RWPE2 (cell line): ENCODE results near the gene CIC.

Experiments
- ATAC-seq: fragments of 200-7000 bp; cut with Tn5 transposase; 3 replicates; pipeline ENCODE4 v1.9.1; 2021; ENCODE audit warnings: low read depth
- DNase-seq: peaks from one replicate; pipeline ENCODE4 v3.0.0-alpha.2; 2020; ENCODE audit warnings: low spot score
- H3K27ac ChIP-seq: fragments of 450-650 bp; 2 replicates; pipeline ENCODE4 v1.5.1; 2017; ENCODE audit warnings: mild to moderate bottlenecking; ENCODE audit not compliant: poor library complexity, severe bottlenecking
- H3K27me3 ChIP-seq: fragments of 250-450 bp; sonication (Bioruptor Pico); 2 replicates; pipeline ENCODE4 v1.5.1; 2021; ENCODE audit warnings: mild to moderate bottlenecking, moderate library complexity; ENCODE audit not compliant: insufficient read depth, poor library complexity, severe bottlenecking
- H3K36me3 ChIP-seq: fragments of 250-450 bp; sonication (Bioruptor Pico); 2 replicates; pipeline ENCODE4 v1.5.1; 2020; ENCODE audit warnings: low read depth, mild to moderate bottlenecking, moderate library complexity
- H3K4me1 ChIP-seq: fragments of 250-450 bp; sonication (Bioruptor Pico); 2 replicates; pipeline ENCODE4 v1.5.1; 2021; ENCODE audit warnings: mild to moderate bottlenecking, moderate library complexity; ENCODE audit not compliant: insufficient read depth, poor library complexity, severe bottlenecking
- H3K4me3 ChIP-seq: fragments of 250-450 bp; sonication (Bioruptor Pico); 2 replicates; pipeline ENCODE4 v1.5.1; 2021; ENCODE audit warnings: mild to moderate bottlenecking, moderate library complexity; ENCODE audit not compliant: severe bottlenecking
- H3K9me3 ChIP-seq: fragments of 250-450 bp; sonication (Bioruptor Pico); 2 replicates; pipeline ENCODE4 v1.5.1; 2021; ENCODE audit warnings: mild to moderate bottlenecking, moderate library complexity; ENCODE audit not compliant: severe bottlenecking
- CTCF ChIP-seq: fragments of 450-650 bp; IDR thresholded peaks from one replicate; pipeline ENCODE4 v1.5.1; 2017; ENCODE audit warnings: mild to moderate bottlenecking, moderate library complexity; ENCODE audit not compliant: poor library complexity, severe bottlenecking

Gene CIC

GRCh38 chr19:42323852-42324654 lies 55.0 kb downstream of the CIC start:
- DNase-seq, result no peak
- Histone ChIP-seq H3K9me3 (no peaks in the 10 kb centered on the region), H3K4me3 (peak overlapping the region; percentile 1), H3K27me3 (no peaks in the 10 kb centered on the region), H3K4me1 (peaks cover 3% of the 10 kb centered on the region), H3K36me3 (no peaks in the 10 kb centered on the region), H3K27ac (no peak overlapping the region)
- no peak for ATAC-seq
- no peak for TF ChIP-seq CTCF

GRCh38 chr19:42324655-42325307 lies 55.7 kb downstream of the CIC start:
- Histone ChIP-seq H3K4me3 (peak overlapping the region; percentile 1), H3K36me3 (no peaks in the 10 kb centered on the region), H3K27ac (no peak overlapping the region), H3K4me1 (peaks cover 3% of the 10 kb centered on the region), H3K9me3 (no peaks in the 10 kb centered on the region), H3K27me3 (no peaks in the 10 kb centered on the region)
- ATAC-seq, result no peak
- TF ChIP-seq CTCF, result no peak
- no peak for DNase-seq

- H3K27ac ChIP-seq, result peak within 1 kb of the TSS; percentile 33
- peak; percentile 96 for ATAC-seq
- H3K9me3 ChIP-seq, result no peaks in the 10 kb centered on the region
- H3K27me3 ChIP-seq, result no peaks in the 10 kb centered on the region
- H3K4me3 ChIP-seq, result peak within 1 kb of the TSS; percentile 69
- peak; percentile 91 for TF ChIP-seq CTCF
- H3K4me1 ChIP-seq, result peaks cover 3% of the 10 kb centered on the region
- peak; percentile 94 for DNase-seq
- H3K36me3 ChIP-seq, result no peaks in the 10 kb centered on the region
These were observed 56.4 kb downstream of the CIC start, which contains the start of gene MEGF8 for GRCh38 chr19:42325308-42325895. Gene MEGF8, plus strand, starts transcription at chr19:42325635. Its CDS starts 609 bp downstream, at chr19:42326244.

DNA sequence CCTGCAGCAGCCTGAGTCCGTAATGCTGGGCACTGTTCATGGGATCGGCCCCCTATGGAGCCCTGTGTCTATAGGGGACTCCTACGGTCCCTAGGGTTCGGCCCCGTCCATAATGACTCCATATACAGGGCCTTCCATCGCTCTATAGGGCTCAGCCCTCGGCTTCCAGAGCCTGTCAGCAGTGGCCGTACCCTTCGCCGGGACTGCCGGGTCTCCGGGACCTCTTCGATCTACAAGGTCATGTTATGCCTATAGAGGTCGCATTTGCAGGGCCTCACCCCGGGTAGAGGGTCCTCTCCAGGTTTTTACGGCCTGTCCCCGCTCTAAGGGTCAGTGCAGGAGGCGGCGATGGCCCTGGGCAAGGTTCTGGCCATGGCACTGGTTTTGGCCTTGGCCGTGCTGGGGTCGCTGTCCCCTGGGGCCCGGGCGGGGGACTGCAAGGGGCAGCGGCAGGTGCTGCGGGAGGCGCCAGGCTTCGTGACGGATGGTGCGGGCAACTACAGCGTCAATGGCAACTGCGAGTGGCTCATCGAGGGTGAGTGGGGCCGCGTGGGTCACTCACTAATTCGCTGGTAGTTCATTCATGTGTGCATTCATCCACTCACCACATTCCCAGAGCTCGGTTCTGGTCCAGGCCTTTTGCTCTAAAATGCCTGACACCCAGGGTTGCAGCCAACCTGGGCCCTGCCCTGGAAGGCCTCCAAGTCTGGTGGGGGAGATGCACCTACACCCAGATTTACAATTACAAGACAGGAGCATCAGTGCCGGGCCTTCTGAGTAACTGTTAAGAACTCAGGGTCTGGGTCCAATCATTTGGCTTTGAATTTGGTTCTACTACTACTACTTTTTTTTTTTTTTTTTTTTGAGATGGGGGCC lies 57.1 kb downstream of the CIC start:
- DNase-seq, result no peak
- H3K4me3 ChIP-seq, result peak overlapping the region; percentile 69
- ATAC-seq, result peak; percentile 21
- no peak for TF ChIP-seq CTCF
- H3K27ac ChIP-seq, result peak overlapping the region; percentile 33
- no peaks in the 10 kb centered on the region for H3K36me3 ChIP-seq
- peaks cover 3% of the 10 kb centered on the region for H3K4me1 ChIP-seq
- no peaks in the 10 kb centered on the region for H3K27me3 ChIP-seq
- no peaks in the 10 kb centered on the region for H3K9me3 ChIP-seq
